SHP77 (cell line): ENCODE results near the gene FASTKD1.
"Not testable (repeated sequence)": the region's sequence is repeated elsewhere in the genome, so short reads cannot be mapped to it uniquely, and the experiment has no call there.

ENCODE experiments used
- DNase-seq, 2 experiments: peaks; one replicate each; lab custom pipeline; 2025; lab: John Stamatoyannopoulos, UW

Gene FASTKD1

GRCh38 chr2:169571571-169571970 is 2.1 kb downstream of the FASTKD1 start:
- no peak for DNase-seq

DNA sequence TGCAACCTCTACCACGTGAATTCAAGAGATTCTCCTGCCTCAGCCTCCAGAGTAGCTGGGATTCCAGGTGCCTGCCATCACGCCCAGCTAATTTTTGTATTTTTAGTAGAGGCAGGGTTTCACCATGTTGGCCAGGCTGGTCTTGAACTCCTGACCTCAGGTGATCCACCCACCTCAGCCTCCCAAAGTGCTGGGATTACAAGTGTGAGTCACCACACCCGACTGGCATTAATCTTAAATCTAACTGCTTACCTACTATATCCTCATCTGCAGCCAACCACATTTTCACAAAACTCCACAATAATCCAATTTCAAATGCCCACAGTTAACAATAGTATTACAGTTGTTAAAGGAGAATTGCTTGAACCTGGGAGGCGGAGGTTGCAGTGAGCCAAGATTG is 2.9 kb downstream of the FASTKD1 start:
- DNase-seq, result not testable (repeated sequence)

DNA sequence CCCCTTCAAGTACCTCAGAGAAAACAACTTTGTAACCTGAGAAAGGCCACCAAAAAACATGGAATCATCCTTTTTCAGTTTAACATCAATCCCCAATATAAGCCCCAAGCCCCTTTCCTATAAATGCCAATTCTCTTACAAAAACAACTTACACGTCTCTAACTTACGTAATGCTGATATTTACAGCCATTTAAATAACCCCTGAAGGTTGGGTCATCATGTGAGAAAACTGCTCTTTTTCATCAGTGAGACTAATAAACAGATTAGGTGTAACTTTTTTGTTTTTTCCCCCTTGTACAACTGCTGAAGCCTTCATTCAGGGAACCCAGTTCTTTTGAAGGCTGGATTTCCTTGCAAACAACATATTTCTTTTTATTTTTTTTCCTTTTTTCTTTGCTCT is 3.7 kb downstream of the FASTKD1 start:
- no peak for DNase-seq

- DNase-seq, result no peak
Measured at GRCh38 chr2:169565686-169566085, 8.0 kb downstream of the FASTKD1 start.

GRCh38 chr2:169562519-169562918 is 11.1 kb downstream of the FASTKD1 start:
- DNase-seq, result no peak

GRCh38 chr2:169562084-169562483 is 11.6 kb downstream of the FASTKD1 start:
- DNase-seq, result not testable (repeated sequence)

DNA sequence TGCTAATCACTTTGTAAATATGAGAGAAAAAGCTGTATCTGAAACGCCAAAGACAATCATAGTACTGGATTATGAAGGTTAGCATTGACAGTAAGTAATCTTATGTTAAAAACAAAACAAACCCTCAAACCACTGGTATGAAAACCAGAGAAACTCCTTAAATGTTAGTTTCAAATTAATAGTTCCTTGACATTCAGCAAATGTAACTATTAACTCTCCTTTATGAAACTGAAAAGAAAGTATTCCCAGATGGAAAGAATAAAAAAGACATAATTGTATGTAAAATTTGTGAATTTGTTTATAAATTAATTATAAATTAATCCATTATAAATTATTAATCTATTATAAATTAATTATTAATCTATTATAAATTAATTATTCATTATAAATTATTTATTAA is 12.3 kb downstream of the FASTKD1 start:
- DNase-seq, result no peak

DNA sequence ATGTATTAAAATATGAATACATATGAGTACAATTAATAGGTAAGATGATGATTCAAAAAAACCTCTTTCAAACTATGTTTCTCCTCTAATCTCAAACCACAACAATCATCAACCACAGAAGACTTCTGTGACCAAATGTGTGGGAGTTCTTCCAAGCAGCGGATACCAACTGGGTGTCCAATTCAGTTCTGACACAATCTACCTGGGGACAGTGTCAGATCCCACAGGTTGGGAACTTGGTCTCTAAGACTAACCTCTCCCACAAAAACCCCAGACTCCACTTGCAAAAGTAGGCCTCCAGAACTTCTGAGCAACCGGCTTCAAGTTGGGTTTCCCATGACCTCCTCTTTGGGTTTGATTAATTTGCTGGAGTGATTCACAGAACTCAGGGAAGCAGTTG is 26.9 kb downstream of the FASTKD1 start:
- no peak for DNase-seq

DNA sequence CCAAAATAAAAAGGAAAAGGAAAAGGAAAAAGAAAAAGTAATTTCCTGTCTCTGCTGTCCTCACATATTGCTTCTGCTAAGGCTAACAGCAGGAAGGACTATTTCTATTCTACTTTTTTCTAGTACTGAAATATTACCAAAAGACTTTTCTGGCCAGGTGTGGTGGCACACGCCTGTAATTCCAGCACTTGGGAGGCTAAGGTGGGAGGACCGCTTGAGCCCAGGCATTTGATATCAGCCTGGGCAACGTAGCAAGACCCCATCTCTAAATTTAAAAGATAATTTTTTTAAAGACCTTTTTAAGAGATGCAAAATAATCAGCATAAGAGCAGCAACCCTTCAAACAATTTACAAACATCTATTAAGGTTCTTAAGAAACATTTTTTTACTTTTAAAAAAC is 31.2 kb downstream of the FASTKD1 start:
- no peak for DNase-seq

- no peak for DNase-seq
Measured at GRCh38 chr2:169540146-169540545, 33.5 kb downstream of the FASTKD1 start.

DNA sequence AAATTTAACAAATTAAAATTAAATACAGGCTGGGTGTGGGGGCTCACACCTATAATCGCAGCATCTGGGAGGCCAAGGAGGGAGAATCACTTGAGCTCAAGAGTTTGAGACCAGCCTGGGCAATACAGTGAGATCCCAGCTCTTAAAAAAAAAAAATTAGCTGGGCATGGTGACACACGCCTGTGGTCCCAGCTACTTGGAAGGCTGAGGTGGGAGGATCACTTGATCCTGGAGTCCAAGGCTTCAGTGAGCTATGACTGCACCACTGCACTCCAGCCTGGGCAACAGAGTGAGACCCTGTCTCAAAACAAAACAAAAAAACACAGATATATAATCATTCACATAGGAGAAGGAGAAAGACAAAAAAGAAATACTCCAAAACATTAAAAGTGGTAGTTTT is 34.2 kb downstream of the FASTKD1 start:
- not testable (repeated sequence) for DNase-seq

GRCh38 chr2:169528271-169528701 is 45.4 kb downstream of the FASTKD1 start:
- peak in 1 of 2 experiments; percentile 8 for DNase-seq

- DNase-seq, result no peak
Measured at GRCh38 chr2:169526451-169526850, 47.2 kb downstream of the FASTKD1 start.

- no peak for DNase-seq
Measured at GRCh38 chr2:169525434-169525833, 48.2 kb downstream of the FASTKD1 start.

DNA sequence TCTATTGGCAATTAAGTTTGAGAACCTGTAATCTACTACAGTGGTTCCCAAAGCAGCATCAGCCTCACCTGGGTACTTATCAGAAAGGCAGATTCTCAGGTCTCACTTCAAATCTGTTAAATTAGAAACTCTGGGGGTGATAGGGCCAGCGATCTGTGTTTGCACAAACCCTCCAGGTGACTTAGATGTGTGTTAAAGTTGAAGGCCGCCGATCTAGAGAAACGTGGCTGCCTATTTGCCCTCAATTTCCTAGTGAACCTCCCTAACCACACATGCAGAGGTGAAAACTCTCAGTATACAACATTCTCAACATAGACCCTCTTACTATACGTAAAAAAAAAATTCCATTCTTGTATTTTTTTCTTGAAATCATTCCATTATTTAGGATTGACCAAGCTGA is 50.0 kb downstream of the FASTKD1 start:
- no peak for DNase-seq

DNA sequence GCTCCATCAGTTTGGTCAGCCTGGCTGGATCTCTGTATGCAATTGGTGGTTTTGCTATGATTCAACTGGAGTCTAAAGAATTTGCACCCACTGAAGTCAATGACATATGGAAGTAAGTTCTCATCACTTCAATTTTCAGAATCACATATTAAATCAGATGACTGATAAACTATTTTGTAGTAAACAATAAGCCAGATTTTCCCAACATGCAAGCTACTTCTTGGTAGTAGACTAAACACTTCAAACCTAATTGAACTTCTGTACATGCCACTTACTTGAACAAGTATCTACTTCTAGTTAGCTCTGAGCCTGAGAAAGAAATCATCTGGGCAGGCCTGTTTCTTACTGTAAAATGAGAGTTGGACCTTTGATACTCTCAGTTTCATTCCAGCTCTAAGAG is 52.8 kb downstream of the FASTKD1 start:
- no peak for DNase-seq

- not testable (repeated sequence) for DNase-seq
Measured at GRCh38 chr2:169516488-169516995, 57.1 kb downstream of the FASTKD1 start.

GRCh38 chr2:169514758-169515157 is 58.9 kb downstream of the FASTKD1 start:
- DNase-seq, result not testable (repeated sequence)

GRCh38 chr2:169513926-169514325 is 59.7 kb downstream of the FASTKD1 start:
- DNase-seq, result no peak

DNA sequence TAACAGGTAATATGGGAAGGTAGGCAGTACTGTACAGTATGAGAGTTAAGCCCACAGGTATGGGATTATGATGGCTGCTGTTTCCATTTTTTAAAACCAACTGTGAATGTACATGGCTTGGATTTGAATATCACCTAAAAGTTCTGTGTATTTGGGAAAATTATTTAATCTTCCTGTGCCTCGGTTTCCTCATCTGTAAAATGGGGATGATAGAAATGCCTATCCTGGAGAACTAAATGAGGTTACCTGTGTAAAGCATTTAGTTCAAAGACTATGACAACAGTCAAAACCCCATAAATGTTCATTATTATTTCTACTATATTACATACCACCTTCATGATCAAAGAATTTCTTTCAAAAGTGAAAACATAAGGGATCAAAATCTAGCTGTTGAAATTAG is 60.6 kb downstream of the FASTKD1 start:
- no peak for DNase-seq

DNA sequence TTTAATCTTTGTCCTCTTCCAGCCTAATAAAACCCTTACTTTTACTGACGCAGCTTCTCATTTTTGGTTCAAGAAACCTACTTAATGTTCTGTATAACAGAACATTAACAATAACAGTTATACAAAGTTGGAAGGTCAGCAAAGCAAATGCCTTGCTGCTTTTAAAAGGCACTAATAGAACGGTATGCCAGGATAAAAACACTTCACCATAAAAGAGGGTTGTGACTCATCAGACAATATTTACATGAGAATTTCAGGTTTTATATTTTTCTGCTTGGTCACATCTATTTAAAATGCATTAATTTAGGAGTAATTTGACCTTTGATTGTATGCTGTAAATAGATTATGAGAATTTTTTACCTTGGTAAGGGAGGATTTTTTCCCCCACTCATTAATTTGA is 61.1 kb downstream of the FASTKD1 start:
- DNase-seq, result no peak

GRCh38 chr2:169511818-169512217 is 61.8 kb downstream of the FASTKD1 start:
- no peak for DNase-seq

GRCh38 chr2:169510496-169510895 is 63.2 kb downstream of the FASTKD1 start:
- DNase-seq, result peak in 1 of 2 experiments; percentile 12

- DNase-seq, result no peak
Measured at GRCh38 chr2:169509955-169510354, 63.7 kb downstream of the FASTKD1 start.
